Thoracic aorta (tissue), 2 donors: Measurements from ENCODE around the gene ADSS2. TPM values are rescaled to one million over a fixed set of nuclear protein-coding genes. Genes with fewer than 3 reads are reported as not detected.

Source experiments
- ATAC-seq: fragments of 150-250 bp; one replicate; pipeline ENCODE4 v1.8.0; 2017; ENCODE audit warnings: low read depth; ENCODE audit not compliant: insufficient number of reproducible peaks, low FRiP score
- DNase-seq: peaks from one replicate; pipeline ENCODE4 v3.0.0-alpha.2; 2020; ENCODE audit warnings: low spot score
- H3K27ac ChIP-seq, 2 donors: fragments of 200-600 bp; sonication (generic); 1 replicate in 1 of 2; 2 replicates in 1 of 2; pipeline ENCODE4 v1.5.1; 2016; ENCODE audit warnings: mild to moderate bottlenecking in 2 of 2, moderate library complexity in 2 of 2
- H3K27me3 ChIP-seq: fragments of 200-600 bp; sonication (generic); replicated peaks from 2 replicates; pipeline ENCODE4 v1.6.0; 2016; ENCODE audit warnings: mild to moderate bottlenecking; ENCODE audit not compliant: insufficient read depth
- H3K36me3 ChIP-seq: fragments of 200-600 bp; sonication (generic); one replicate; pipeline ENCODE4 v1.5.1; 2016
- H3K4me1 ChIP-seq, 2 donors: fragments of 200-600 bp; sonication (generic); 1 replicate in 1 of 2; 2 replicates in 1 of 2; pipeline versions ENCODE4 v1.5.1 to v1.6.0; 2016; ENCODE audit warnings: low read depth in 2 of 2, mild to moderate bottlenecking in 1 of 2; ENCODE audit not compliant: control insufficient read depth in 1 of 2
- H3K4me3 ChIP-seq: fragments of 200-600 bp; sonication (generic); 2 replicates; pipeline ENCODE4 v1.5.1; 2016; ENCODE audit warnings: mild to moderate bottlenecking
- H3K9me3 ChIP-seq: fragments of 200-600 bp; sonication (generic); 2 replicates; pipeline ENCODE4 v1.5.1; 2016
- CTCF ChIP-seq: fragments of 200-600 bp; sonication (generic); IDR thresholded peaks from one replicate; pipeline ENCODE4 v1.5.1; 2019; ENCODE audit warnings: antibody characterized with exemption
- total RNA-seq, 2 donors: library from RNA; depleted of rRNA; stranded (reverse); fragments of >200 nt; gene quantifications; one replicate each; pipeline versions ENCODE4 v1.1.0 to v1.2.3, GENCODE V29; 2016

Gene ADSS2
- total RNA-seq, 2 donors from 2014 or later = 51.7 to 53.2 TPM

DNA sequence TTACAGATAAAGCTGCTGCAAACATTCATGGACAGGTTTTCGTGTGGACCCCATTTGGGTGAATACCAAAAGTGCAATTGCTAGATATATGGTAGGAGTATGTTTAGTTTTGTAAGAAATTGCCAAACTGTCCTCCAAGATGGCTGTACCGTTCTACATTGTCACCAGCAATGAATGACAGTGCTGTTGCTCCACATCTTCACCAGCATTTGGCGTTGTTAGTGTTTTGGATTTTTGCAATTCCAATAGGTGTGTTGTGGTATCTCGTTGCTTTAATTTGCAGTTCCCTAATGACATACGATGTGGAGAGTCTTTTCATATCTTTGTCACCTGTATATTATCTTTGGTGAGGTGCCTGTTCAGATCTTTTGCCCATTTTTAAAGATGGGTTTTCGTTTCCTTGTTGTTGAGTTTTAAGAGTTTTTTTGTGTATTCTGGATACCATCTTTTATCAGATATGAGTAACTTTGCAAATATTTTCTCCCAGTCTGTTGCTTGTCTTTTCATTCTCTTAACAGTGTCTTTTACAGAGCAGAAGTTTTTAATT lies 21.4 kb upstream of the ADSS2 start:
- Histone ChIP-seq H3K36me3 (no peaks in the 10 kb centered on the region), H3K27me3 (no peaks in the 10 kb centered on the region), H3K4me3 (no peak overlapping the region), H3K9me3 (no peaks in the 10 kb centered on the region), H3K4me1 (no peaks in the 10 kb centered on the region), H3K27ac (no peak overlapping the region)
- TF ChIP-seq CTCF = no peak
- ATAC-seq (no peak), DNase-seq (no peak)

DNA sequence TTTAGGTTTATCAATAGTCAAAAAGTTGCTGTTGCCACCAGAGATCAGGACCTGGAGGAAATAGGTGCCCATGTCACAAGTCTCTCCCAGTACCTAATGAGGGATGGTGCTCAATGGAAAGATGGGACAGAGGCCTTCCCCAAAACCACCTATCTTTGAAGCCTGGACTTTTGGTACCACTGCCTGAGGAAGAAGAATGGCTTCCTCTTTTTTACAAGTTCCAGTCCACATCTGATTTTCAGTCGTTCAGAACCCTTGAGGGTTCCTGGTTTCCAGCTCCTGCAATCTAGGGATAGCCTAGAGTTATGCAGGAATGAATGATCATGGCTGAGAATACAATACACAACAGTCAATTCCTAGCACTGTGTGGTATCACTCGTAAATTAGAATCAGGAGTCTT lies 15.0 kb upstream of the ADSS2 start:
- H3K27me3 ChIP-seq = no peaks in the 10 kb centered on the region
- no peaks in the 10 kb centered on the region for H3K4me1 ChIP-seq
- DNase-seq = no peak
- H3K27ac ChIP-seq = no peak overlapping the region
- ATAC-seq = no peak
- no peak overlapping the region for H3K4me3 ChIP-seq
- H3K9me3 ChIP-seq = no peaks in the 10 kb centered on the region
- H3K36me3 ChIP-seq = no peaks in the 10 kb centered on the region
- no peak for TF ChIP-seq CTCF

GRCh38 chr1:244461245-244462071 lies 9.7 kb upstream of the ADSS2 start, which contains the start of gene CATSPERE:
TSS of gene CATSPERE (plus strand) at chr1:244461273. CDS start at chr1:244461430, 157 bp downstream.
- peak within 1 kb of the TSS; percentile 79 to 89 for H3K27ac ChIP-seq
- peaks cover 0 to 4% of the 10 kb centered on the region in 2 donors for H3K4me1 ChIP-seq
- H3K36me3 ChIP-seq = no peaks in the 10 kb centered on the region
- H3K9me3 ChIP-seq = no peaks in the 10 kb centered on the region
- no peaks in the 10 kb centered on the region for H3K27me3 ChIP-seq
- TF ChIP-seq CTCF = no peak
- peak within 1 kb of the TSS; percentile 74 for H3K4me3 ChIP-seq
- peak; percentile 97 for ATAC-seq
- peak; percentile 46 for DNase-seq

DNA sequence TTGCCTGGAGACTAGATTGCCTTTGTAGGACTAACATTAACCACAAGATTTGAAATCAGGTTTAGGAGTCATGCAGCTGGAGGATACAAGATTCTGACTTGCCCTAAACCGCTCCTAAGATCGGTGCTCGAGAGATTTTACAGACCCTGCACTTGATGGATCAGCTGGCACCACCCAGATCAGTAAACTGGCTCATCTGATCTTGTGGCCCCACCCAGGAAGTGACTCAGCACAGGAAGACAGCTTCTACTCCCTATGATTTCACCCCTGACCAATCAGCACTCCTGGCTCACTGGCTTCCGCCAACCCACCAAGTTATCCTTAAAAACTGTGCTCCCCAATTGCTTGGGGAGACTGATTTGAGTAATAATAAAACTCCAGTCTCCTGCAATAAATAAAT lies 8.5 kb upstream of the ADSS2 start:
- Histone ChIP-seq H3K27me3 (no peaks in the 10 kb centered on the region), H3K9me3 (no peaks in the 10 kb centered on the region), H3K4me3 (no peak overlapping the region), H3K4me1 (peaks cover 0 to 4% of the 10 kb centered on the region in 2 donors), H3K27ac (peak overlapping the region in 1 of 2 donors; percentile 89), H3K36me3 (no peaks in the 10 kb centered on the region)
- ATAC-seq = no peak
- TF ChIP-seq CTCF = no peak
- DNase-seq = no peak

- no peak for TF ChIP-seq CTCF
- Histone ChIP-seq H3K9me3 (no peaks in the 10 kb centered on the region), H3K4me1 (peaks cover 0 to 4% of the 10 kb centered on the region in 2 donors), H3K27ac (no peak overlapping the region), H3K4me3 (no peak overlapping the region), H3K27me3 (no peaks in the 10 kb centered on the region), H3K36me3 (no peaks in the 10 kb centered on the region)
- DNase-seq (no peak), ATAC-seq (no peak)
Measured at GRCh38 chr1:244458781-244459180, 7.1 kb upstream of the ADSS2 start.
